GDM1 (cell line): ENCODE results near the gene MUC5AC.

ENCODE experiments used
- DNase-seq: peaks from one replicate; lab custom pipeline; 2025; lab: John Stamatoyannopoulos, UW

MUC5AC gene

DNA sequence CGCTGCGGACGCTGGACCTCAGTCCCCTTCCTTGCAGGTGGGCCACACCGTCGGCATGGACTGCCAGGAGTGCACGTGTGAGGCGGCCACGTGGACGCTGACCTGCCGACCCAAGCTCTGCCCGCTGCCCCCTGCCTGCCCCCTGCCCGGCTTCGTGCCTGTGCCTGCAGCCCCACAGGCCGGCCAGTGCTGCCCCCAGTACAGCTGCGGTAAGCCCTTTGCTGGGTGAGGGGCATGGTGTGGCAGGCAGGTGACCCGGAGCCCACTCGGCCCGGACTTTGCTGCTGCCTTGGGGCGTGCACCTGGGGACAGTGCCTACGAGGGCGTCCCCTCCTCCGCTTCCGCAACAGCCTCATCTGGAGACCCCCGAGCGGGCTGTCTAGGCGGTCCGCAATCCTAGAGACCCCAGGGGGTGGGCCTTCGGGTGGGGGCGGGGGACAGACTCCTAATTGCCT lies 39.7 kb downstream of the MUC5AC start:
- no peak for DNase-seq

DNA sequence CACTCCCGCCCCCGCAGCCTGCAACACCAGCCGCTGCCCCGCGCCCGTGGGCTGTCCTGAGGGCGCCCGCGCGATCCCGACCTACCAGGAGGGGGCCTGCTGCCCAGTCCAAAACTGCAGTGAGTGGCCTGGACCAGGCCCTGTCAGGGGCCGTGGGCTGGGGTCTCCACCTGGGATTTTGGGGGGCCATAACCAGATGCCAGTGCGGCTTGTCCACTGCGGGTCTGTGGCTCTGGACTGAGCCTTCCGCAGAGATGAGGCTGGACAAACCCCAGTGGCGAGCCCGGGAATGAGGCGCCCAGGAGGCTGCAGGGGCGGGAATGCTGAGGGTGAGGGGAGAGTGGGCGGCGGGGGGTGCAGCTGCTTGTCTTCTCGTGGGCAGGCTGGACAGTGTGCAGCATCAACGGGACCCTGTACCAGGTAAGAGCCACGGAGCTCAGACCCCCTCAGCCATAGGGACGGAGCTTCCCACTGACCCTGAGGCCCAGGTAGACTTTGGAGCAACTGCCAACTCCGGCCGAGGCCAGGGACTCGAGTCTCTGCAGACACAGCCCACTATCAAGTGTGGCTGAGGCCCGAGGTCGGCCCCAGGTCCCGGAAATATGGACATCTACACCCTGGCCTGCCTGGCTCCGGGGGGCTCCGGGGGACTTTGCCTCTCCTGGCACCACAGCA lies 40.3 kb downstream of the MUC5AC start:
- DNase-seq, result no peak

DNA sequence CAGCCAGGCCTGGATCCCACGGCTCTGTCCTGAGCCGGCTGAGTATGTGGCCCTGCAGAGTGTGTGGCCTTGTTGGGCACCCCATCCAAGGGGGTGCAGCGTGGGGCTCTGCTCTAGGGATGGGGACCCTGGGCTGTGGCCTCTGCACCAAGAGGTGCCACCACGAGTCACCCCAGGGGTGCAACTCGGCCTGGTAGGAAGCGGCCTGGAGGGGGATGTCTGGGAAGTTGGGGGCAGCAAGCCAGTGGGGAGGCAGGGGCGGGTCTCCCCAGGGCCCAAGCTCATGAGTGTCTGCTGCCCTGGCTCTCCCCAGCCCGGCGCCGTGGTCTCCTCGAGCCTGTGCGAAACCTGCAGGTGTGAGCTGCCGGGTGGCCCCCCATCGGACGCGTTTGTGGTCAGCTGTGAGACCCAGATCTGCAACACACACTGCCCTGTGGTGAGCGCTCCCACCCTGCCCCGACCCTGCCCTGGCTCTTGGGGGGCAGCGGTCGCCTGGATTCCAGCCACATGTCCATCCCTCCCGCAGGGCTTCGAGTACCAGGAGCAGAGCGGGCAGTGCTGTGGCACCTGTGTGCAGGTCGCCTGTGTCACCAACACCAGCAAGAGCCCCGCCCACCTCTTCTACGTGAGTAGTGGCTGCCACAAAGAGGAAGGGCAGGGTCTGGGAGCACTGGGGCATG lies 40.9 kb downstream of the MUC5AC start:
- no peak for DNase-seq

DNA sequence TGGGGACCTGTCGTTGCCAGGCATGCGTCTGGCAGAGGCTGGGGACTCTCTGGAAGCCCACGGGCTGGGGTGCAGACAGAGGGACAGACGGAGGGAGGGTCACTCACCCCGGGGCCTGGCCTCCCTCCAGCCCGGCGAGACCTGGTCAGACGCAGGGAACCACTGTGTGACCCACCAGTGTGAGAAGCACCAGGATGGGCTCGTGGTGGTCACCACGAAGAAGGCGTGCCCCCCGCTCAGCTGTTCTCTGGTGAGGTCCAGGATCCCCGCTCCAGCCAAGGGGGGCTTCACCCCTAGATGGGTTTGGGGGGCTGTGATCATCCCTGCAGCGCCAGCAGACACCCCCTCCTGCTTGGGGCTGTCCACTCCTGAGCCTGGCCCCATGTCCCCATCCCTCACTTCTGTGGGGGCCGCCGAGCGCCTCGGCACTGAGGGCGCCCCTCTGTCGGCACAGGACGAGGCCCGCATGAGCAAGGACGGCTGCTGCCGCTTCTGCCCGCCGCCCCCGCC lies 41.5 kb downstream of the MUC5AC start:
- DNase-seq, result no peak

DNA sequence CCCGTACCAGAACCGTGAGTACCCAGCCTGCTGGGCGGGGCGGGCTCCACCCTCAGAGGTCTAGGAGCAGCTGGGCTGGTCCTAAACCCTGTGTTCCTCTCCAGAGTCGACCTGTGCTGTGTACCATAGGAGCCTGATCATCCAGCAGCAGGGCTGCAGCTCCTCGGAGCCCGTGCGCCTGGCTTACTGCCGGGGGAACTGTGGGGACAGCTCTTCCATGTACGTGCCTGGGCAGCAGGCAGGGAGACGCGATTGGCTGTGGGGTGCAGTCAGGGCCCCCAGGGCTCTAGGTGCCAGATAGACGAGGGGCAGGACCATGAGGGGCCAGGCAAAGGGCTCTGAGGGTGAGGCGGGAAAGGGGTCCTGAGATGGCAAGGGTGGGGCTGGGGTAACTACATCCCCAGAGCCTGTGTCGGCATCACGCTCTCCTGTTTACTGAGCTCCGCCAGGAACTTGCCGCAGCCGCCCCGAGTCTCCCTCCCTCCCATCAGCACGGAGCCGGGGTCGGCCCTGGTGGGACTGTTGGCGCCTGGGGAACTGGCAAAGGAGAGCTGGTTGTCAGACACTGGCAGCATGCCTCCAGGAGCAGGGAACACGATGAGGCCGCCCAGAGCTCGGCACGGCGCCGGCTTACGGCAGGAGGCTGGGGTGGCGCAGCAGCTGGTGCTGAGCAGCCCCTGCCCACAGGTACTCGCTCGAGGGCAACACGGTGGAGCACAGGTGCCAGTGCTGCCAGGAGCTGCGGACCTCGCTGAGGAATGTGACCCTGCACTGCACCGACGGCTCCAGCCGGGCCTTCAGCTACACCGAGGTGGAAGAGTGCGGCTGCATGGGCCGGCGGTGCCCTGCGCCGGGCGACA lies 42.2 kb downstream of the MUC5AC start:
- no peak for DNase-seq

DNA sequence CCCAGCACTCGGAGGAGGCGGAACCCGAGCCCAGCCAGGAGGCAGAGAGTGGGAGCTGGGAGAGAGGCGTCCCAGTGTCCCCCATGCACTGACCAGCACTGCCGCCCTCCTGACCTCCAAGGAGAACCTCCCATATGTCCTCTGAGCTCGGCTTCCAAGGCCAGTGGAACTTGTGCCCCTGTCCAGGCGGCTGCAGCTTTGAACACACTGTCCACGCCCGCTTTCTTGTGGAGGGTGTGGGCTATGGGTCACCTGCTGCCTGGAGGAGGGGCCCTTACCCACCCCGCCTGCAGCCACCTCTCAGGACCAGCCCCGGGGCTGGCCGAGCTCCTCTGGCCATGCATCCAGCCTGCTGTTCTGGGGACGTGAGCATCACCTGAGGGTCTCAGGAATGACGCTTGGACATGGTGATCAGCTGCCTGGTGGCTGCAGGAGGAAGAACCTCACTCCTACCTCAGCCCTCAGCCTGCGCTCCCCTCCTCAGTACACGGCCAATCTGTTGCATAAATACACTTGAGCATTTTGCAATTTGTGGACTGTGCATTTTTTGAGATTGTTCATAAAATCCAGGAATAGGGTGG lies 42.9 kb downstream of the MUC5AC start:
- no peak for DNase-seq

DNA sequence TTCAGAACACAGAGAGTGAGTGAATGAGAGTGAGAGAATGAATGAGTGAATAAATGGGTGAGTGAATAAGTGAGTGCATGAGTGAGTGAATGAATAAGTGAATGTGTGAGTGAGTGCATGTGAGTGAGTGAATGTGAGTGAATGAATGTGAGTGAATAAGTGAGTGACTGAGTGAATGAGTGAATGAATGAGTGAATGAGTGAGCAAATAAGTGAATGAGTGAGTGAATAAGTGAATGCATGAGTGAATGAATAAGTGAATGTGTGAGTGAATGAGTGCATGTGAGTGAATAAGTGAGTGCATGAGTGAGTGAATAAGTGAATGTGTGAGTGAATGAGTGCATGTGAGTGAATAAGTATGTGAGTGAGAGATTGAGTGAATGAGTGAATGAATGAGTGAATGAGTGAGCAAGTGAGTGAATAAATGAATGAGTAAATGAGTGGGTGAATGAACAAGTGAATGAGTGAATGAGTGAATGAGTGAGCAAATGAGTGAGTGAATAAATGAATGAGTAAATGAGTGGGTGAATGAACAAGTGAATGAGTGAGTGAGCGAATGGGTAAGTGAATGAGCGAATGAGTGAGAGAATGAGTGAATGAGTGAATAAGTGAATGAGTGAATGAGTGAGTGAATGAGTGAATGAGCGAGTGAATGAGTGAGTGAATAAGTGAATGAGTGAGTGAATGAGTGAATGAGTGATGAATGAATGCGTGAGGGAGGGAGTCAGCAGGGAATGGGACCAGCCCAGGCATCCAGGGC lies 43.8 kb downstream of the MUC5AC start:
- no peak for DNase-seq

DNA sequence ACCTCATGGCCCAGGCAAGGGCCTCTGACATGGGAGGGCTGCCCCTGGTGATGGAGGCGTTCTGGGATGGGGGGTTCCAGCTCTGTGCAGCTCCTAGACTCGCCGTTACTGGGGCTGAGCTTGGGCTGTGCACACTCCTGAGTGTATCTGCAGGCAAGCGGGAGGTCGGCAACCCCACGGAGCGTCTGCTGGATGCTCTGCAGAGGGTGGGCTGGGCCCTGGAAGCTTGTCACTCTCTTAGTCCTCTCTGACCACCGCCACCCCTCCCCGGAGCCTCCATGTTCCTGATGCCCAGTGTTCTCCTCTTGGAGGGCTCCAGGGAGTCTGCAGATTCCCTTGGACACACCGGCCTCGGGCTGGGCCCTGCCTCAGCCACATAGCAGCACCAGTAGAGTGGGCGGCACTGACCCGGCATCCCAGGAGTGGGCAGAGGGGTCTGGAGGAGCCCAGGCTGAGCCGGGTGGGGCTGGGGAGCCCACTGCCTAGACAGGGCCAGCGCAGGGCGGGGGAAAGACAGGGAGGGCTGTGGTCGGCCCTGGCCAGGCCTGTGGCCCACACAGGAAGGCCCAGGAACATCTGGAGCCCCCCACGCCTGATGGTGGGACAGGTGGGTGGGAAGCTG lies 44.5 kb downstream of the MUC5AC start:
- no peak for DNase-seq

DNA sequence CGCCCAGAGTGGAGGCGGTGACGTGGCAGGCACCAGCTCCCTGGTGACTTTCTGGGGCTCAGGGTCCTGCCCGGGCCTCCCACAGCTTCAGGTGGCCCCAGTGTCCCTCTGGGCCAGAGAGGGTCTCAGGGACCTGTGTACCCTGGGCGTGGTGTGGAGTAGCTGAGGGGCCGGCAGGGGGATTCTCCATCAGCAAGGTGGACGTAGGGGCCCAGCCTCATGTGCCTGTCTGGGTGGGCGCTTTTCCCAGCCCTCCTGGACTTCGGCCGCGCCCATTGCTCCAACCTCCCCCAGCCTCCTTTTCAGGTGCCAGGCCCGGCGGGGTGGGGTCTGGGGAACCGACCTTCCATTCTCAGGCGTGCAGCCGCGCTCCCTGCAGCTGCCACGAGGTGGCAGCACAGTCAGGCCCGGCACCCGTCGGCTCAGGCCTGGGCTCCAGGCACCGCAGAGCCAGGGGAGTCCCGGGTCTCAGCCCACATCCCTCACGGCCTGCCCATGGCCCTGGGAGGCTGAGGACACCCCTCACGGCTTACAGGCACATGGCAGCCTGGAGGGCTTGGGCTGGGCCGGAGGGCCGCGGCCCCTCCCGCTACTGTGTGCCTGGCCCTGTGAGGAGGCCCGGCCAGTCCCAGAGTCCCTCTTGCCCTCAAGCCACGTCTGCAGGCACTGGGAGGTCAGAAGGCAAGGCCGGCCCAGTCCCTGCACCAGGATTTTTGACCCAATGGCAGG lies 45.2 kb downstream of the MUC5AC start:
- DNase-seq, result peak; percentile 15

DNA sequence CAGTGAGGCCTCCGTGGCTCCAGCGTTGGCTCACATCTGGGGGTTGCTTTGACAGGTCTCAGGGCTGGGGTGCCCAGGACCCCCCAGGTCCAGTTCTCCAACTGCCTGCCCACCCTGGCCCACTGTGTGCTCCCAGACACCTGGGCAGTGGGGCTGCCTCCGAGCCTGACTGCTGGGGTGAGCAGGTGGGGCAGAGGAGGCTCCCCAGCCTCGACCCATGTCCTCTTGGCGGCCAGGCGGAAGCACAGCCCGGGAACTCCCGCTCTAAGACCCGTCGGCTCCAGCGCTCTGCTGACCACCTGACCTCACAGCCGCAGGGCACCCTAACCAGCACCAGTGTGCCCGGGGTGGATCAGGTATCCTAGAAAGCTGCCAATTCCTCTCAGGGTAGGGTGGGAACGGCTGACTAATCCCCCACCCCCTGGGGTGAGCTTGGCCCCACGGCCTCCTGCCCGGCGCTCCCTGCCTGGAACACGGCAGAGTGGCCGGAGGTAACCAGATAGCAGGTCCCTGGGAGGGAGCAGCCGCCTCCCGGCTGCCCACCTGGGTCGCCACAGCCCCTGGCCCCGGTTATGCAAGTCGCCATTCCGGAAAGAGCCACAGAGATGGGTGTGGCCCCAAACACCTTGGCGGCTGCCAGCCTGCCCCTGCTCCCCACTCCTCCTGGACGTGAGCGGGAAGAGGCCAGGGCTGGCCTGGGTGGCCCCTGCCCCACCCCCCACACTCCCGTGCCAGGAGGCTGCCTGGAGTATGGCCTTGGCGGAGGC lies 45.9 kb downstream of the MUC5AC start:
- no peak for DNase-seq

DNA sequence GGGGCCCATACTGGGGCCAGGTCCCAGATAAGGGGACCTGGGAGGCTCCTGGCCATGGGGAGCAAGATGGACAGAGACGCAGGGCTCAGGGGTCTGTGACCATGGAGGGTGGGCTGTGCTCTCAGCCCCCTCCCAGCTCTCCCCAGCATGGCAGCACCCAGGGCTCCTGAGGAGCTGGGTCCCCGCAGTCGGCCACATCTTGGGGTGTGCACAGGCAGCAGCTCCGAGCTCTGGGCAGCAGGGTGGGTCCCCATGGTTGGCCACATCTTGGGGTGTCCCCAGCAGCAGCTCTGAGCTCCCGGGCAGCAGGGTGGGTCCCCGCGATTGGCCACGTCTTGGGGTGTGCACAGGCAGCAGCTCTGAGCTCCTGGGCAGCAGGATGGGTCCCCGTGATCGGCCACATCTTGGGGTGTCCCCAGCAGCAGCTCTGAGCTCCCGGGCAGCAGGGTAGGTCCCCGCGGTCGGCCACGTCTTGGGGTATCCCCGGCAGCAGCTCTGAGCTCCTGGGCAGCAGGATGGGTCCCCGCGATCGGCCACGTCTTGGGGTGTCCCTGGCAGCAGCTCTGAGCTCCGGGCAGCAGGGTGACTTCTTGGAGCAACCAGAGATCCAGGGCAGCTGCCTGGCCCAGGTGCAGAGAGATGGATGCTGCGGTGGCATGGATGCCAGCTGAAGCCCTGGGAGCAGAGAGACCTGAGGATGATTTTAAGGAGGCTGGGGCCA lies 46.8 kb downstream of the MUC5AC start:
- no peak for DNase-seq

DNA sequence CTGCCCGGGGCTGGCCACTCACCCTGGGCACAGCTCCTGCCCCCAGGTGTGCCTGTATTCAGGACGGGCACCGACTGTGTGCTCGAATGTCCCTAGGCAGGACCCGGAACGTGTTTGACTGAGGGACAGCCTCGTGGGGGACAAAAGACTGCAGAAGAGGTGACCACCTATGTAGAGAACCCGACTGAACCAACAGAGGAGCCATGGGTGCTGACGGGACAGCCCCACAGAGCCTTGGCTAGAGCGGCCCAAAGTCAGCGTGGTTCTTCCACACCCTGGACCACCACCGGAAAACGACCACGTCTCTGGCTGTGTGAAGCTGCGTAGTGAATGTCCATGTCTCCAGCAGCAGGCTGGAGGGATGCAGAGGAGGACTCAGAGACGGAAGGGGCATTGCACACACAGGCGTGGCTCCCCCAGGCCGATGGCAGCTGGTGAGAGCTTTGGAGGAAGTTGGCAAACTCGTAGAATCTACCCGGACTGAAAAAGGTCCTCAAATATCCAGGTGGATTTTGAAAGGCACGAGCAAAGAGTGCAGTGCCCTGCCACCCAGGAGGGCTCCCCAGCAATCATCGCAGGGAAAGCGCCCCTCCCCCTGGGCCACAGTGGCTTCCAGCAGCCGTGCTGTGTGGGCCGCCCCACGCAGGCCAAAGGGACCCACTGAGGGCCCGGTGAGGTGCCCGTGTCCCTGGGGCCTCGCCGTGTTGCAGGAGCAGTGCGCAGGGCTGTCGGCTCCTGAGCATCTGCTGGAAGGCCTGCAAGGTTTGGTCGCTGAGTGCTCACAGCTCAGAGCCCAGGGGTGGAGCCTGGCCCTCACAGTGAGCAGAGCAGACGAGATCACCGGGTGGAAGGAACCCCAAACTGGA lies 47.6 kb downstream of the MUC5AC start:
- no peak for DNase-seq

DNA sequence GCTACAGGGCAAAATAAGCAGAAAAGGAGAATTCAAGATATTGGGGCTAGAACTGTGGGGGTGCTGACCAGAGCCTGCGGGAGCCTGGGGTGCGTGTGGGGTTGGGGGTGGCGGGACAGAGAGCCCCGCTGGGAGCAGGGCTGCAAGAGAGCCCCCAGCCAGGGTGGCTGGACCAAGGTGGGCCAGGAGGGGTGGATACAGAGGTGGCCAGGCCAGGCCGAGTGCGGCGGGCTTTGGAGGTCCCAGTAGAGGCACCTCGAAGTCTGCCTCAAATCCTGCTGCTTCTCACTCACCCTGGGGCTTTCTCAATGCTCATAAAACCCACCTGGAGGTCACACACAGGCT lies 48.2 kb downstream of the MUC5AC start:
- DNase-seq, result no peak

DNA sequence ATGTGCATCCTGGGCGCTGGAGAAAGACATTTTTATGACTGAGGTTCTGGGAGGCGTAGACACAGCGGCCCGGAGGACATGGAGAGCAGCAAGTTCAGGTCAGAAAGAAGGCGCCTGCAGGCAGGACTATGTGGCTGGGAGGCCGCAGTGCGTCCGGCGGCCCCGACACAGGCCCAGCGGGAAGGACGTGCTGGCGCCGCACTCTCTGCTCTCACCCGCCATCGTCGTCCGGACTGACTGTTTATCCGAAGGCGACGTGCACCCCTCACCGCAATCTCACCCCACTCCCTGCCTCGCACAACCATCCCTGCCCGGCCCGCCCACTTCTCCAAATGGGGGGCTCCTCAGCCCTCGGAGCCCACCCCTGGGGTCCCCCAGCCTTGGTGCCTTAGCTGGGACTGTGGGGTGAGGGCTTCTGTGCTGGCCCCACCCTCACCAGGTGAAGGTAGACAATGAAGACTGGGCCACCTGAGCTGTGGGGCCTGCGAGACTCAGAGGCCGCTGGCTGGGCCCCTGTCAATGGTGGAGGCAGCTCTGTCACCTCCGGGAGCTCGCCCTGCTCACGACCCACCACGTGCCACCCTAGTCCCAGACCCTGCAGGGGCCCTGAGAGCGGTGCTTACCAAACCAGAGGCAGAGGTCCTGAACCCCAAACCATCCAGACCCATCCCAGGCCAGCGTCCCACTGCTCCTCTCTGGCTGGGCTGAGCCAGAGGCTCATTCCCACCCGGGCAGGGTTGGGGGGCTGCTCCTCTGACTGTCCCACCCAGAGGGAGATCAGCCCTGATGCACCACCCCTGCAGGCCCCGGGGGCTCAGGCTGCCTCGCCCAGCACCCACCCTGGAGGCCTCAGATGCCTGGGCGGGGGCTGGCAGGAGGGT lies 48.9 kb downstream of the MUC5AC start:
- no peak for DNase-seq

DNA sequence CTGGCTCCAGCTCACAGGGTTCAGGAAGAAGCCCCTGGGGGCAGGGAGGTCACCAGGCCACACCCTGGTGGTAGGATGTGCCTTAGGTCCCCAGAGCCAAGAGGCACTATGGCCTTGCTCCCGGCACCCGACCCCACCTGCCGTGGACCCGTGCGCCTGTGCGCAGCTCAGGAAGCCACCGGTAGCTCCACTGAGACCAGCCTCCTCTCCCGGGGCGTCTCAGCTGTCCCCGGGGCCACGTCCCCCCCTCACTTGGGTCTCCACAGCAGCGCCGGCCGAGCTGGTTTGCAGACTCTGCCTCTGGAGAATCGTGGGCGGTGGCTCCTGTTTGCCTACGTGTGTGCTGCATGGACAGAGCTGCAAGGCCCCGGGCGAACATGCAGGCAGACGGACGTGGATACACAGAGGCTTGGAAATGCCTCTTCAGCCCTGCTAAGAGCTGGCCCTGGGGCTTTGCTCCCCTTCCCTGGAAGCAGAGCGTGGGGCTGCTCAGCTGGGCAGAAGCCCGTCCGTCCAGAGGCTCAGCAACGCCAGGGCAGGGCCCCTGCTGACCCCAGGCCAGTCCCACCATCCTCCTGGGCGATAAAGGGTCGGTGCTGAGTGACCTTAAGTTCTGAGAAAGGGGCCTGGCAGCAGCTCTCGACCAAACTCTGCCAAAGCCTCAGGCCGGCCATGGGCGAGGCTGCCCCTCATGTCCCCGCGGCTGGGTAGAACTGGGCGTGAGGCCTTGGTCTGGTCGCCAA lies 49.8 kb downstream of the MUC5AC start:
- DNase-seq, result no peak

DNA sequence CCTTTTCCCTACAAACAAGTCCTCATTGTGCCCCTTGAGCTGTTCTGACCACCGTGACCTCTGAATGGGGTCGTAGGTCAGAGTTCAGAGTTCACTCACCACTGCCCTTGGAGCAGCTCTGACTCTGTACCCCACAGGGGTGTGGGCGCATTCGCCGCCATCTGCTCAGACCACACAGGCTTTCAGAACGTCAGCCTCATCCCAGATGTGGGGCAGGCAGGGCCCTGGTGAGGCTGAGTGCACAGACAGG lies 50.3 kb downstream of the MUC5AC start:
- no peak for DNase-seq
